Measurements from ENCODE around the gene SDF2.

DNA sequence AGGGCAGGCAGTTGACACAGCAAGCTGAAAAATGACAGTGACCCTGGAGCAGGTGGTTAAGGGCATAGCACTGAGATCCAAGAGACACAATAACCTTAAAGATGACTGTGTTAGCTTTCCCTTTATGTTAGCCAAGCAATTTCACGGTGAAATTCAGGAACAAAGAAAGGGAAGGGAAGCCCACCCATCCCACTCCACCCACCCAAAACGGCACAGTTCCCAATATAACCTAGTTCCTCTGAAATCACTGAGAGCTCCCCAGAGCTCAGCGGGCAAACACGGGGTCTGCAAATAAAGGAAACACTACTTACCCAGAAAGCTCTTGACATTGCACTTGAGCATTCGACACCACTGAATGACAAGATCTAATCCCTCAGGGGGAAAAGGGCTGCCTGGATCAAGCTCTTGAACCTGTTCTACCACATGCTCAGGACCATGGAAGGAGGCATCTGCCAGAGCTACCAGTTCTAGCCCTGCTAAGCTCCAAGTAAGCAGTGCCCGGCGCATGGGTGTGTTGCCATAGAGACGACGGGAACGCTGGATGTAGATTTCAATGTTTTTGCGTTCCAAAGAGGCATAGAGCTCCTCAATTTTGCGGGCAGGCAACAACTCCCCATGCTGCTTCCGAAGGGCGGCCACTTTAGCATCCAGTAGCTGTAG lies 27.4 kb downstream of the SDF2 start:
- TF ChIP-seq CTCF (IDR thresholded peaks at IDR 0.05) (no peak), POLR2A (IDR thresholded peaks at IDR 0.05) (no peak), EP300 (IDR thresholded peaks at IDR 0.05) (no peak)
